Liver (tissue), 9 donors: ENCODE measurements around the gene GRK5. TPM values are rescaled to one million over a fixed set of nuclear protein-coding genes. Genes with fewer than 3 reads are reported as not detected.
A peak's percentile ranks its signal among the peaks of the same experiment; 100 is the strongest.

Source experiments
- DNase-seq: peaks from one replicate; pipeline ENCODE4 v3.0.0-alpha.2; 2017; ENCODE audit warnings: low spot score
- H3K27ac ChIP-seq, 2 donors: one replicate each; pipeline ENCODE4 v1.7.0; 2013; ENCODE audit warnings: inconsistent platforms in 2 of 2, low read length in 2 of 2, control low read depth in 1 of 2, low read depth in 1 of 2, mild to moderate bottlenecking in 1 of 2
- H3K27me3 ChIP-seq, 4 donors: one replicate each; pipeline versions ENCODE4 v1.6.1 to v1.7.0; 2013; ENCODE audit warnings: low read length in 3 of 4, inconsistent platforms in 1 of 4, mild to moderate bottlenecking in 1 of 4, moderate library complexity in 1 of 4; ENCODE audit not compliant: control insufficient read depth in 4 of 4, insufficient read depth in 4 of 4
- H3K36me3 ChIP-seq, 4 donors: one replicate each; pipeline versions ENCODE4 v1.6.1 to v1.7.0; 2013; ENCODE audit warnings: low read length in 3 of 4, mild to moderate bottlenecking in 3 of 4, low read depth in 1 of 4, moderate library complexity in 1 of 4; ENCODE audit not compliant: control insufficient read depth in 4 of 4, insufficient read depth in 3 of 4
- H3K4me1 ChIP-seq, 4 donors: one replicate each; pipeline versions ENCODE4 v1.6.1 to v1.7.0; 2013; ENCODE audit warnings: low read length in 3 of 4, mild to moderate bottlenecking in 3 of 4, moderate library complexity in 1 of 4; ENCODE audit not compliant: control insufficient read depth in 4 of 4, insufficient read depth in 4 of 4
- H3K4me3 ChIP-seq, 3 donors: one replicate each; pipeline versions ENCODE4 v1.6.1 to v1.7.0; 2013; ENCODE audit warnings: low read length in 3 of 3, control low read depth in 1 of 3, low read depth in 1 of 3, mild to moderate bottlenecking in 1 of 3
- H3K9ac ChIP-seq, 2 donors: one replicate each; pipeline ENCODE4 v1.7.0; 2013; ENCODE audit warnings: low read length in 2 of 2, mild to moderate bottlenecking in 2 of 2, moderate library complexity in 2 of 2, control low read depth in 1 of 2, low read depth in 1 of 2
- H3K9me3 ChIP-seq, 4 donors: one replicate each; pipeline versions ENCODE4 v1.6.1 to v1.7.0; 2013; ENCODE audit warnings: low read length in 3 of 4; ENCODE audit not compliant: control insufficient read depth in 4 of 4
- ATF3 ChIP-seq: IDR thresholded peaks from 2 replicates; pipeline ENCODE4 v1.6.1; 2016; ENCODE audit warnings: antibody characterized with exemption
- EGR1 ChIP-seq, 2 donors: IDR thresholded peaks; 2 replicates each; pipeline ENCODE4 v1.6.1; 2016 to 2018; ENCODE audit warnings: antibody characterized with exemption in 2 of 2, low read depth in 2 of 2
- FOXA1 ChIP-seq: IDR thresholded peaks from 2 replicates; pipeline ENCODE4 v1.6.1; 2016; ENCODE audit warnings: antibody characterized with exemption
- GABPA ChIP-seq, 2 donors: IDR thresholded peaks in 1 of 2; conservative IDR thresholded peaks in 1 of 2; 2 replicates each; pipeline ENCODE4 v1.6.1; 2016; ENCODE audit warnings: antibody characterized with exemption in 2 of 2, mild to moderate bottlenecking in 1 of 2, moderate library complexity in 1 of 2
- HNF4A ChIP-seq, 2 donors: conservative IDR thresholded peaks; 2 replicates each; pipeline ENCODE4 v1.6.1; 2016; ENCODE audit warnings: antibody characterized with exemption in 2 of 2, mild to moderate bottlenecking in 2 of 2
- HNF4G ChIP-seq: IDR thresholded peaks from 2 replicates; pipeline ENCODE4 v1.6.1; 2016; ENCODE audit warnings: antibody characterized with exemption
- JUND ChIP-seq, 2 donors: IDR thresholded peaks; 2 replicates each; pipeline ENCODE4 v1.6.1; 2016; ENCODE audit warnings: antibody characterized with exemption in 2 of 2
- MAX ChIP-seq: IDR thresholded peaks from 2 replicates; pipeline ENCODE4 v1.6.1; 2016; ENCODE audit warnings: antibody characterized with exemption
- NR2F2 ChIP-seq: IDR thresholded peaks from 2 replicates; pipeline ENCODE4 v1.6.1; 2016; ENCODE audit warnings: antibody characterized with exemption
- RAD21 ChIP-seq, 2 donors: IDR thresholded peaks; 2 replicates each; pipeline ENCODE4 v1.6.1; 2016; ENCODE audit warnings: antibody characterized with exemption in 2 of 2, mild to moderate bottlenecking in 2 of 2
- REST ChIP-seq: IDR thresholded peaks from 2 replicates; pipeline ENCODE4 v1.6.1; 2016; ENCODE audit warnings: antibody characterized with exemption, mild to moderate bottlenecking
- RXRA ChIP-seq, 2 donors: IDR thresholded peaks; 2 replicates each; pipeline ENCODE4 v1.6.1; 2017 to 2018; ENCODE audit warnings: antibody characterized with exemption in 2 of 2, mild to moderate bottlenecking in 1 of 2
- SP1 ChIP-seq: IDR thresholded peaks from 2 replicates; pipeline ENCODE4 v1.6.1; 2018; ENCODE audit warnings: antibody characterized with exemption, mild to moderate bottlenecking
- TAF1 ChIP-seq: conservative IDR thresholded peaks from 2 replicates; pipeline ENCODE4 v1.6.1; 2016; ENCODE audit warnings: antibody characterized with exemption, mild to moderate bottlenecking
- YY1 ChIP-seq: IDR thresholded peaks from 2 replicates; pipeline ENCODE4 v1.6.1; 2016; ENCODE audit warnings: antibody characterized with exemption, mild to moderate bottlenecking
- WGBS: extraction: QIAGEN DNeasy Blood & Tissue Kit; methylation state at CpG from one replicate; pipeline ENCODE4 v1.1.7; 2013; 5-methylcytosine and 5-hydroxymethylcytosine counted together
- polyA plus RNA-seq, 2 donors: library from polyadenylated mRNA; stranded (reverse) in 1 of 2; unstranded in 1 of 2; fragments of 200-250 nt in 1 of 2; fragments of >200 nt in 1 of 2; fragmentation: Nextera tagmentation in 1 of 2; extraction: Ambion mirVana in 1 of 2; gene quantifications; one replicate each; pipeline versions ENCODE4 v1.2.1 to v1.2.3, GENCODE V29; 2013 to 2015
- total RNA-seq, 2 donors: library from RNA; depleted of rRNA; stranded (reverse); fragments of >200 nt; gene quantifications; one replicate each; pipeline ENCODE4 v1.2.3, GENCODE V29; 2014
- TF ChIP-seq, protein P1 (sequence below): IDR thresholded peaks from 2 replicates; pipeline ENCODE4 v1.6.1; 2016; ENCODE audit warnings: antibody characterized with exemption
- donor health status: healthy.
- donor health status: healthy.
- donor health status: healthy.
- donor health status: healthy.
- donor health status: healthy.

The GRK5 gene
- total and polyA plus RNA-seq, 4 donors, result 2.1 to 6.6 (median 5.1) TPM

- DNase-seq, result no peak
- TF ChIP-seq ATF3 (peak; percentile 74), JUND (IDR thresholded peaks at IDR 0.05) (no peak), HNF4A (conservative IDR thresholded peaks at IDR 0.05) (peak; percentile 56 to 61), MAX (no peak), RAD21 (IDR thresholded peaks at IDR 0.05) (peak; percentile 29 to 62), NR2F2 (peak; percentile 14), GABPA (IDR thresholded peaks at IDR 0.05 in 1 of 2, conservative IDR thresholded peaks at IDR 0.05 in 1 of 2) (no peak), SP1 (peak; percentile 50), RXRA (IDR thresholded peaks at IDR 0.05) (peak in 1 of 2 donors; percentile 40), YY1 (peak; percentile 70), FOXA1 (no peak)
- WGBS, result 69% methylated on average over 16 of the region's 16 CpGs
- Histone ChIP-seq H3K27ac (no peak overlapping the region), H3K4me1 (peaks cover 3 to 14% (median 7%) of the 10 kb centered on the region in 4 donors), H3K9me3 (no peaks in the 10 kb centered on the region), H3K27me3 (no peaks in the 10 kb centered on the region), H3K4me3 (no peak overlapping the region), H3K36me3 (no peaks in the 10 kb centered on the region), H3K9ac (no peak overlapping the region)
These were observed 116.0 kb downstream of the GRK5 start for GRCh38 chr10:119323085-119324016.

DNA sequence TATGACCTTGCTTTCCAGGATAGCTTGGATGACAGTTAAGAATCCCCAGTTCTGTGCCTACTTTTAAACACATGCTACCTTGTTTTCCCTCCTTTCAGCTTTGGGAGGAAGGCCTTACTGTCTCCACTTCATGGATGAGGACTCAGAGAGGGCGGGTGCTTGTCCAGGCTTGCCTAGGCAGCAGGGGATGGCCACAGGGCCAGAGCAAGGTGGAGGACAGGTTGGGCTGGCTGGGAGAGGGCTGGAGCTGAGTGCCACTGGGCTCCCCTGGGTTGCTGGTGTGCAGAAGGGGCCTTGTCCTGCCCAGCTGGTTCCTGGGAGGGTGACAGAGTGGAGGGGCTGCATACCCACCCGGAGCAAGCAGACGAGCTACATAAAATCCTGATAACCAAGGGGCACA is 117.8 kb downstream of the GRK5 start:
- peaks cover 3 to 14% (median 7%) of the 10 kb centered on the region in 4 donors for H3K4me1 ChIP-seq
- TF ChIP-seq YY1, result no peak
- no peak for TF ChIP-seq TAF1
- TF ChIP-seq, protein P1, sequence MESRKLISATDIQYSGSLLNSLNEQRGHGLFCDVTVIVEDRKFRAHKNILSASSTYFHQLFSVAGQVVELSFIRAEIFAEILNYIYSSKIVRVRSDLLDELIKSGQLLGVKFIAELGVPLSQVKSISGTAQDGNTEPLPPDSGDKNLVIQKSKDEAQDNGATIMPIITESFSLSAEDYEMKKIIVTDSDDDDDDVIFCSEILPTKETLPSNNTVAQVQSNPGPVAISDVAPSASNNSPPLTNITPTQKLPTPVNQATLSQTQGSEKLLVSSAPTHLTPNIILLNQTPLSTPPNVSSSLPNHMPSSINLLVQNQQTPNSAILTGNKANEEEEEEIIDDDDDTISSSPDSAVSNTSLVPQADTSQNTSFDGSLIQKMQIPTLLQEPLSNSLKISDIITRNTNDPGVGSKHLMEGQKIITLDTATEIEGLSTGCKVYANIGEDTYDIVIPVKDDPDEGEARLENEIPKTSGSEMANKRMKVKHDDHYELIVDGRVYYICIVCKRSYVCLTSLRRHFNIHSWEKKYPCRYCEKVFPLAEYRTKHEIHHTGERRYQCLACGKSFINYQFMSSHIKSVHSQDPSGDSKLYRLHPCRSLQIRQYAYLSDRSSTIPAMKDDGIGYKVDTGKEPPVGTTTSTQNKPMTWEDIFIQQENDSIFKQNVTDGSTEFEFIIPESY, result no peak
- TF ChIP-seq ATF3, result no peak
- no peak for TF ChIP-seq RAD21 (IDR thresholded peaks at IDR 0.05)
- no peak for TF ChIP-seq MAX

DNA sequence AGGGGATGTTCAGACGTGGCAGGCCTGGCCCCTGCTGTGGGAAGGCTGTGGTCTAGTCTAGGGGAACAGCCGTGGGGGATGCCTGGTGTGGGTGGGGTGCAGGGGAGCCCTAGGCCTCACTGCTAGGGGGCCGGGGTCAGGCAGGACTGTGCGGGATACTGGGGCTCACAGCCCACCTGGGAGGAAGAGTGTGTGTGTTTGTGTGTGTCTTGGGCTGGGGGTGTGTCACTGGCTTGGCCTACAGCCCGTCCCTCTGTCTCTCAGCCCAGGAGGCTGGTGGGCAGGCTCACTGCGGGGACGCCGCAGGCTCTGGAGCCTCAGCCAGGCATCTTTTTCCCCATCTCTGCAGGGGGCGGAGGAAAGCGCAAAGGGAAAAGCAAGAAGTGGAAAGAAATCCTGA is 118.8 kb downstream of the GRK5 start:
- no peaks in the 10 kb centered on the region for H3K9me3 ChIP-seq
- H3K4me1 ChIP-seq, result peaks cover 3 to 14% (median 7%) of the 10 kb centered on the region in 4 donors
- no peak overlapping the region for H3K4me3 ChIP-seq
- no peaks in the 10 kb centered on the region for H3K27me3 ChIP-seq
- no peak overlapping the region for H3K9ac ChIP-seq
- H3K36me3 ChIP-seq, result no peaks in the 10 kb centered on the region
- WGBS, result 89% methylated on average over 10 of the region's 10 CpGs
- DNase-seq, result no peak
- H3K27ac ChIP-seq, result no peak overlapping the region
- TF ChIP-seq REST (no peak), RAD21 (IDR thresholded peaks at IDR 0.05) (no peak), YY1 (no peak), GABPA (IDR thresholded peaks at IDR 0.05 in 1 of 2, conservative IDR thresholded peaks at IDR 0.05 in 1 of 2) (no peak), TAF1 (no peak), RXRA (IDR thresholded peaks at IDR 0.05) (no peak), MAX (no peak), HNF4G (no peak), NR2F2 (no peak), EGR1 (IDR thresholded peaks at IDR 0.05; ENCODE audit: low read depth in 2 of 2) (no peak)
- TF ChIP-seq, protein P1, result no peak

More for the DNA sequence above, 117.8 kb downstream of the GRK5 start:
- Histone ChIP-seq H3K9me3 (no peaks in the 10 kb centered on the region), H3K27me3 (no peaks in the 10 kb centered on the region), H3K27ac (no peak overlapping the region), H3K4me3 (no peak overlapping the region), H3K9ac (no peak overlapping the region), H3K36me3 (no peaks in the 10 kb centered on the region)
- WGBS, result 91% methylated on average over 3 of the region's 3 CpGs
- no peak for DNase-seq
